ENCODE results near the gene CELF3.

CELF3 gene

DNA sequence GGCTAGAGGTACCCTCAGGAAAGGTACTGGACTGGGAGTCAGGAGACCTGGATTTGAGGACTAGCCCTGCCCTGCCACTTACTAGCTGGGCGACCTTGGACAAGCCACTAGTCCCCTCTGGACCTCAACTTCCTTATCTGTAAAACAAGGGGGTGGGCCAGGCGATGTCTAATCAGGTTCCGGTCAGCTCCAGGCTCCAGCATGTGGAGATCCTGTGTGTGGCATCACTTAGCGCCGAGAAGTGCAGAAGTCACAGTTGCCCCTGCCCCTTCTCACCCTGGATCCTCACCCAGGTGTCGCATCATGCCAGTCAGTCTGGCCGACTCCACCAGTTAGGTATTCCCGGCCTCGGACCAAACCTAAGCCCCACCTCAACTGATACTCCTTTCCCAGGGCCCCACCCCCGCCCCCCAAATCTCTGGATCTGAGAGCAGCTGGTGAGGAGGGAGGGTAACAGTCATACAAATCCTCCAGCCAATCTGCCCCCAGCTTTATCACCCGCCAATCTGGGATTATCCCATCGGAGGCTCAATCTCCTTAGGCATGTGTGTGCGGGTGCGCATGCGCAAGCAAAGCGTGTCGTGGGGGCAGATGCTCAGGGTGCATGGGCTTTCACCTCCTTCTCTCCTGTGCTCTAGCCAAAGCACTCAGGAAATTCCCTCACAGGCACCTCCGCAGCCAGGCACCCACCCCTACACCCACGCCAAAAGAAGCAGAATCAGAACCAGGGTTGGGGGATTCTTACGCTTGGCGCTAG is 5.4 kb downstream of the CELF3 start:
- Mint-ChIP-seq H3K4me3 (no peak overlapping the region), H3K9me3 (no peaks in the 10 kb centered on the region), H3K36me3 (no peaks in the 10 kb centered on the region), H3K27ac (no peak overlapping the region), H3K4me1 (no peaks in the 10 kb centered on the region), H3K27me3 (peaks cover 15% of the 10 kb centered on the region)

DNA sequence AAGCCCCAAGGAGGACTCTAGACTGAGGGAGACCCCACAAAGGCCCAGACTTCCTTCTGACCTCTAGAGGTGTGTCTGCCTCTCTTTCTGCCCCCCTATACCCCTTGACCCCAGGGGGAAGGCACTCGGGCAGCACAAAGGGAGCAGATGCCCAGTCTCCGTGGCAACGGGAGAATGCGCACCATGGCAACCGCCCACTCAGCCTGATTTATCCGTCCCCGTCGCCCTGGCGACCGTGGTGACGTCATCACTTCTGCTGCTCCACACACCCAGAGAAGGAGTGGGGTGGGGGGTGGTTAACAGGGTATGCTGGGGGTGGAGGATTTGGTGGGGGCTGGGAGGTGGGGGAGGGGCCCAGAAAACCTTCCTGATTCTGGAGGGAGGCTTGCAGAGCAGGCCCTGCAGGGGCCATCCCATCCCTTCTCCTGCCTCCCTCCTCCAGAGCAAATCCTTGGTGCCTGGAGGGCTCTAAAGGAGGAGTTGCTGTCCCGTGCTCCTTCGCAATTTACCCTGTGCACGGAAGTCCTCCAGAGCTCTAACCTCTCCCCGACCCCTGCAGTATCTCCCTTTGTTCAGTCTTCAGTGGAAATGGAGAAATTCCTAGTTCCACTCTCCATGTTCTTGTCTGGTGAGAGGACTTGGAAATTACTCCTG is 6.3 kb downstream of the CELF3 start:
- no peak overlapping the region for H3K4me3 Mint-ChIP-seq
- H3K4me1 Mint-ChIP-seq: no peaks in the 10 kb centered on the region
- H3K36me3 Mint-ChIP-seq: no peaks in the 10 kb centered on the region
- H3K9me3 Mint-ChIP-seq: no peaks in the 10 kb centered on the region
- no peak overlapping the region for H3K27ac Mint-ChIP-seq
- peaks cover 8% of the 10 kb centered on the region for H3K27me3 Mint-ChIP-seq

DNA sequence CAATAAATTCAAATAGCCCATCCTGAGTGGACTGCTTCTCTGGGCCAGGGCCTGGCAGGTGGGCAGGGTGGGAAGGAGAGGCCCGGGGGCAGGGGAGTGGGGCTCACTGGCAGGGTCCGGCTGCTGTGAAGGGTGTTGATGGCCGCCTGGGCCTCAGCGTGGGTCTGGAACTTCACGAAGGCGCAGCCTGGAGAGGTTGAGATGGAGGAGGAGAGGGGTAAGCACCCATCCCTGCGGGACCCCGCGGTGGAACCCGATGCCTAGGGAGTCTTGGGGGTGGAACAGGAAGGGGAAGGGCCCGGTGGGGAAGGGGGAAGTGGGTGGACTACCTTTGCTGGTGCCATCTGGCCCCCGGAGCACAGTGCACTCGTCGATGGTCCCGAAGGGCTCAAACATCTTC is 7.7 kb downstream of the CELF3 start:
- H3K4me1 Mint-ChIP-seq: no peaks in the 10 kb centered on the region

GRCh38 chr1:151707541-151708065 is 9.0 kb downstream of the CELF3 start:
- Mint-ChIP-seq H3K4me3 (no peak overlapping the region), H3K36me3 (no peaks in the 10 kb centered on the region), H3K4me1 (peaks cover 8% of the 10 kb centered on the region), H3K27ac (no peak overlapping the region), H3K9me3 (no peaks in the 10 kb centered on the region), H3K27me3 (no peaks in the 10 kb centered on the region)

More for the DNA sequence above, 7.7 kb downstream of the CELF3 start:
- Mint-ChIP-seq H3K9me3 (no peaks in the 10 kb centered on the region), H3K4me3 (no peak overlapping the region), H3K27me3 (peaks cover 2% of the 10 kb centered on the region), H3K36me3 (no peaks in the 10 kb centered on the region), H3K27ac (no peak overlapping the region)

DNA sequence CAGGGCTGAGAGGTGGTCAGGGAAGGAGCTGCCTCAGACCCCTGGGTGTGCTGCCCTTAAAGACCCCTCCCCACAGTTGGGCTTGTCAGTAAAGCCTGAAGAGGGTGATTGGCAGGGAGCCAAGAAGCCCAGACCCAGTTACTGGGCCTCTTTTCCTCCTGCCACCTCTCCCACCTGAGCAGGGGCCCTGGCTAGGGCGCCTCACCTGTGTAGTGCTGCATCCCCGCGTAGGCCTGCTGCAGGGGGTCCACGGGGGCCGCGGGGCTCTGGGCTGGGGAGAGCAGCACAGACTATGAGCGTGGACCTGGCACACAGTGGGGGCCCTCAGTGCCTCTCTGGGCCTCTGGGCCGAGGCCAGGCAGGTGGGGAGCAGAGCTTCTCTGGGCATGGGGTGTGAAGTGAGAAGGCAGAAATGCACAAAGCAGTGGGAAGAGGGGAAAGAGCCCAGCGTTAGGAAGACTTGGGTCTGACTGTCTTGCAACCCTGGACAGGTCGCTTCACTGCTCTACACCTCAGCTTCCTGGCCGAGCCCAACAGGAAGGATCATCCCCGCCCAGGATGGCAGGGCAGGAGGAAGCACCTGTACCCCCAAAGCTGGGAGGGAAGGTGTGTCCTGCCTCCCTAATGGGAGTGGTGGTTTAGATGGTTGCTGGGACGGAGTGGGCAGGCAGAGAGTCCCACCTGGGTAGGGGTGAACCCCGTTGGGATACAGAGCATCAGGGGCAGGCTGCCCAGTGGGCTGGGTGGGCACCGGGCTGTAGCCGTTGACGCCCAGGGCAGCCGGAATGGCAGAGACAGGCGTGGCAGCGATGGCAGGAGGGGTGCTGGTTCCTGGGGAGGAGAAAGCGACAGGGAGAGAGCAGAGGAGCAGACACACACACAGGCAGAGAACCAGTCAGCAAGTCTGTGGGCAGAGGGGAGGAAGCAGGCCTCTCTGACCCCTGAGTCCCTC is 9.9 kb downstream of the CELF3 start:
- H3K27ac Mint-ChIP-seq: no peak overlapping the region
- peaks cover 9% of the 10 kb centered on the region for H3K4me1 Mint-ChIP-seq
- H3K4me3 Mint-ChIP-seq: no peak overlapping the region
- H3K27me3 Mint-ChIP-seq: no peaks in the 10 kb centered on the region
- no peaks in the 10 kb centered on the region for H3K9me3 Mint-ChIP-seq
- no peaks in the 10 kb centered on the region for H3K36me3 Mint-ChIP-seq

GRCh38 chr1:151705753-151706463 is 10.7 kb downstream of the CELF3 start:
- Mint-ChIP-seq H3K36me3 (peaks cover 2% of the 10 kb centered on the region), H3K27ac (no peak overlapping the region), H3K4me1 (peaks cover 9% of the 10 kb centered on the region), H3K4me3 (no peak overlapping the region), H3K9me3 (no peaks in the 10 kb centered on the region), H3K27me3 (no peaks in the 10 kb centered on the region)

DNA sequence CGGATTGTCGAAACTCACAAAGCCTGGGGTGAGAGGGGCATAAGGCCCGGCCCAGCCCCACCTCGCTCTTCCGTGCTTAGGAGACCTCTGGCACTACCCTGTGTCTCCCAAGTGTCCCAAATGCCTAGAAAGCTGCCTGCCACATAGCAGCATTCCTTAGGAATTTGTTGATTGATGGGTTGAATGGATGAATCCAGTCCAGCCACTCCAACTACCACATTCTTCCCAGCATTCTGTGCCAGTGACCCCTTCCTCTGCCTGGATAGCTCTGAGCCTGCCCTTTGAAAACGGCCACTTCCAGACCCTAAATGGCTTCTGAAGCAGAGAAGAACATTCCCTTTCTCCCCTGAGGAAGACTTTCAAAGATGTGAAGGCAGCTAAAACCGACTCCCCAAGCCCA is 11.5 kb downstream of the CELF3 start:
- Mint-ChIP-seq H3K4me3 (no peak overlapping the region), H3K27me3 (no peaks in the 10 kb centered on the region), H3K9me3 (no peaks in the 10 kb centered on the region), H3K36me3 (peaks cover 6% of the 10 kb centered on the region), H3K4me1 (peaks cover 9% of the 10 kb centered on the region), H3K27ac (no peak overlapping the region)

GRCh38 chr1:151704246-151704645 is 12.4 kb downstream of the CELF3 start:
- Mint-ChIP-seq H3K36me3 (peaks cover 11% of the 10 kb centered on the region), H3K27ac (no peak overlapping the region), H3K4me1 (peaks cover 9% of the 10 kb centered on the region), H3K27me3 (no peaks in the 10 kb centered on the region), H3K9me3 (no peaks in the 10 kb centered on the region), H3K4me3 (no peak overlapping the region)

- peaks cover 9% of the 10 kb centered on the region for H3K4me1 Mint-ChIP-seq
- no peaks in the 10 kb centered on the region for H3K9me3 Mint-ChIP-seq
- no peaks in the 10 kb centered on the region for H3K27me3 Mint-ChIP-seq
- no peak overlapping the region for H3K4me3 Mint-ChIP-seq
- H3K27ac Mint-ChIP-seq: no peak overlapping the region
- peaks cover 11% of the 10 kb centered on the region for H3K36me3 Mint-ChIP-seq
These were observed 12.8 kb downstream of the CELF3 start for GRCh38 chr1:151703813-151704212.

GRCh38 chr1:151702936-151703335 is 13.7 kb downstream of the CELF3 start:
- Mint-ChIP-seq H3K36me3 (peaks cover 11% of the 10 kb centered on the region), H3K27me3 (no peaks in the 10 kb centered on the region), H3K4me1 (peaks cover 9% of the 10 kb centered on the region), H3K9me3 (no peaks in the 10 kb centered on the region), H3K27ac (no peak overlapping the region), H3K4me3 (no peak overlapping the region)

DNA sequence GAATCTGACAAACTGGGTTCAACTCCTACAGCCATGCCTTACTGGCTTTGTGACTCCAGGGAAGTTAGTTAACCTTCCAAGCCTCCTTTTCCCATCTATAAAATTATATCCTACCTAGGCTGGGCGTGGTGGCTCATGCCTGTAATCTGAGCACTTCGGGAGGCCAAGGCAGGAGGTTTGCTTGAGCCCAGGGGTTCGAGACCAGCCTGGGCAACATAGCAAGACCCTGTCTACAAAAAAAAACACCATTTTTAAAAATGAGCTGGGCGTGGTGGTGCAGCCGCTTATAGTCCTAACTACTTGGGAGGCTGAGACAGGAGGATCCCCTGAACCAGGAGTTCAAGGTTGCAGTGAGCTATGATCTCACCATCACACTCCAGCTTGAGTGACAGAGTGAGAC is 15.1 kb downstream of the CELF3 start:
- peaks cover 9% of the 10 kb centered on the region for H3K4me1 Mint-ChIP-seq

GRCh38 chr1:151693057-151693651 is 23.4 kb downstream of the CELF3 start:
- no peaks in the 10 kb centered on the region for H3K27me3 Mint-ChIP-seq
- no peak overlapping the region for H3K27ac Mint-ChIP-seq
- H3K9me3 Mint-ChIP-seq: no peaks in the 10 kb centered on the region
- no peak overlapping the region for H3K4me3 Mint-ChIP-seq
- peaks cover 5% of the 10 kb centered on the region for H3K4me1 Mint-ChIP-seq
- H3K36me3 Mint-ChIP-seq: peaks cover 11% of the 10 kb centered on the region

More for the DNA sequence above, 15.1 kb downstream of the CELF3 start:
- Mint-ChIP-seq H3K4me3 (no peak overlapping the region), H3K9me3 (no peaks in the 10 kb centered on the region), H3K27me3 (no peaks in the 10 kb centered on the region), H3K27ac (no peak overlapping the region), H3K36me3 (peaks cover 14% of the 10 kb centered on the region)

GRCh38 chr1:151692226-151692625 is 24.4 kb downstream of the CELF3 start:
- Mint-ChIP-seq H3K27ac (no peak overlapping the region), H3K4me3 (no peak overlapping the region), H3K9me3 (no peaks in the 10 kb centered on the region), H3K36me3 (peaks cover 13% of the 10 kb centered on the region), H3K4me1 (peaks cover 5% of the 10 kb centered on the region), H3K27me3 (no peaks in the 10 kb centered on the region)

DNA sequence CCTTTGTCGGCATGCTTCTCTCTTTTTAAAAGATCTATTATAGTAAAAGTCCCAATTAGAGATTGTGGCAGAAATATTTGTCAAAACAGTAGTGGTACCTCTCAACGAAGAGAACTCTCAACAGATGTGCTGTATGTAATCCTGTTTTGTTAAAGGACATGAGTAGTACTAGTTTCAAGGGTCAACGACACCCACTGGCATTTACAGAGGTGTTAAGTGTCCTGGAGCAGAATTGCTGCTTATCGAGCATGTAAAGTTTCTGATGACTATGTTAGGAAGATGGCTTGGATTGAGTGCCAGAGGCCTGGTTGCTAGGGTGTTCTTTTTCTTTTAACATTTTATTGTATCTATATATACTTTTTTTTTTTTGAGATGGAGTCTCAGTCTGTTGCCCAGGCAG is 27.1 kb downstream of the CELF3 start:
- H3K9me3 Mint-ChIP-seq: no peaks in the 10 kb centered on the region
- H3K4me3 Mint-ChIP-seq: no peak overlapping the region
- H3K27ac Mint-ChIP-seq: no peak overlapping the region
- H3K27me3 Mint-ChIP-seq: no peaks in the 10 kb centered on the region
- peaks cover 5% of the 10 kb centered on the region for H3K4me1 Mint-ChIP-seq
- H3K36me3 Mint-ChIP-seq: peaks cover 10% of the 10 kb centered on the region

DNA sequence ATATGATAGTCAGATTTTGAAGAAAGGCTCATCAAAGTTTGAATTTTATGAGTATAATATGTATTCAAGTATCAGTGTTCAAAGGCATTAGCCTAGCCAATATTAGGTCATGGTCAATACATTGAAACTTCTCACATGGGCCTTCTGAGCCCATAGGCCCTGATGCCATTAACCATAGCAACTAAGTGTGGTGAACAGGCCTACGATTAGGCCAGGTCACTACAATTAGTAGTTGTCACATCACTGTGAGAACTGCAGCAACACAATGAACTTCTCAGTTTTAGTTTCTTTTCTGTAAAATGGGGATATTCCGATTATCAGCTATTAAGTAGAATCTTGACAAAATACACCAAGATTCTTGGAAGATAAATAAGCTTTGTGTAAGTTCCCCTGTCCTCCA is 30.0 kb downstream of the CELF3 start:
- Mint-ChIP-seq H3K27me3 (no peaks in the 10 kb centered on the region), H3K27ac (no peak overlapping the region), H3K9me3 (no peaks in the 10 kb centered on the region), H3K36me3 (peaks cover 6% of the 10 kb centered on the region), H3K4me3 (no peak overlapping the region), H3K4me1 (peaks cover 1% of the 10 kb centered on the region)
